Hindlimb muscle (tissue), 1 donor: Measurements from ENCODE around the gene ITPKB. TPM values are rescaled to one million over a fixed set of nuclear protein-coding genes. Genes with fewer than 3 reads are reported as not detected.
A peak's percentile ranks its signal among the peaks of the same experiment; 100 is the strongest.
"Not testable (repeated sequence)": the region's sequence is repeated elsewhere in the genome, so short reads cannot be mapped to it uniquely, and the experiment has no call there.

Experiments used
- DNase-seq: peaks from one replicate; pipeline ENCODE4 v3.0.0-alpha.2; 2013
- polyA plus RNA-seq: library from polyadenylated mRNA; unstranded; fragments of 120-200 nt; gene quantifications from one replicate; pipeline ENCODE4 v1.2.1, GENCODE V29; 2013; ENCODE audit not compliant: insufficient read length

The ITPKB gene
- polyA plus RNA-seq, 1 donor, result 25.1 TPM

DNA sequence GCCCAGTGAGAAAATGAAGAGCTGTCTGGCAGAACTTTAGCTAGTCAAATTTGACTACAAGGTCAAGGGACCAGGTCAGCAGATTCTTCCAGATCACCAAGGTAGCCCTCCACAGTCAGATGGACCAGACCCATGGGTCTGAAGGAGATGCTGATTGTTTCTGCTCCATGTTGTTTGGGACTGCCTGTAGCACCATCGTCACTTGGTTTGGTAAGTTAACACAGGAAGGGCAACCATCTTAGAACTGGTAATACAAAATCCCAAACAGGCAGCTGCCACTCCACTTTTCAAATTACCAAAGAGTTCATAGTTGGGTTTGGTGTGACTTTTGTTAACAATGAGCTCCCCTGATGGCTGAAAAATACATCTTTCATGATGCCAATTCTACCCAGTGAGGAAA is 9.0 kb downstream of the ITPKB start:
- DNase-seq, result no peak

DNA sequence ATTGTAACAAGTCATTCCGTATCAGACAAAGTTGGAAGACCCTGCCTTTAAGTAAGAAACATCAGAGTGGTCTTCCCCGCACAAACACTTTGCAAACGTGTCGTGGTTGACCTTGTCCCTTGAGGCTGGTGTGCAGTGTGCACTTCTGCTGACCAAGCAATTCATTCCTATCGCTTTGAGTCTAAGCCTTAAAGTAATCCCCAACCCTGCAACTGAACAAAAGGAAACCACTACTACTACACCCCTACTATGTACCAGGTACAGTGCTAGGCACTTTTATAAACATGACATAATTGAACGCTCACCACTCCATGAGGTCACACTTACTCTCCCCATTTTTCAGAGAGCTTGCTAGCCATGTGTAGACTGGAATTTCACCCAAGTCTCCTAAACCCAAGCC is 10.6 kb downstream of the ITPKB start:
- no peak for DNase-seq

DNA sequence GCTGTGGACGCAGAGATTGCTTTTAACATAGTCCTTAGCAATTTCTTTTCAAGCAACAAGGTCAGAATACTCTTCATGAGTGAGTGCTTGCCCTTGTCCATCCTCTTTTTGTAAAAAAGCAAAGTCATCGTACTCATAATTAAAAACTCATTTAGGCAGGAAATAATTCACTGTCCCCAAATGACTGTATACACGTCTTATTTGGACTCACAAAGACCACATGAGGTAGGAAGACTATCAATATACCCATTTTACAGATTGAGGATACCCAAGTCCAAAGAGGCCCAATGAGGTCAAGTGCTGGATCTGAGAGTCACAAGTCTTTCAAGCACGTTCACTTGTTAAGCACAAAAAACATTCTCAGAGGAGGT is 13.2 kb downstream of the ITPKB start:
- DNase-seq, result no peak

DNA sequence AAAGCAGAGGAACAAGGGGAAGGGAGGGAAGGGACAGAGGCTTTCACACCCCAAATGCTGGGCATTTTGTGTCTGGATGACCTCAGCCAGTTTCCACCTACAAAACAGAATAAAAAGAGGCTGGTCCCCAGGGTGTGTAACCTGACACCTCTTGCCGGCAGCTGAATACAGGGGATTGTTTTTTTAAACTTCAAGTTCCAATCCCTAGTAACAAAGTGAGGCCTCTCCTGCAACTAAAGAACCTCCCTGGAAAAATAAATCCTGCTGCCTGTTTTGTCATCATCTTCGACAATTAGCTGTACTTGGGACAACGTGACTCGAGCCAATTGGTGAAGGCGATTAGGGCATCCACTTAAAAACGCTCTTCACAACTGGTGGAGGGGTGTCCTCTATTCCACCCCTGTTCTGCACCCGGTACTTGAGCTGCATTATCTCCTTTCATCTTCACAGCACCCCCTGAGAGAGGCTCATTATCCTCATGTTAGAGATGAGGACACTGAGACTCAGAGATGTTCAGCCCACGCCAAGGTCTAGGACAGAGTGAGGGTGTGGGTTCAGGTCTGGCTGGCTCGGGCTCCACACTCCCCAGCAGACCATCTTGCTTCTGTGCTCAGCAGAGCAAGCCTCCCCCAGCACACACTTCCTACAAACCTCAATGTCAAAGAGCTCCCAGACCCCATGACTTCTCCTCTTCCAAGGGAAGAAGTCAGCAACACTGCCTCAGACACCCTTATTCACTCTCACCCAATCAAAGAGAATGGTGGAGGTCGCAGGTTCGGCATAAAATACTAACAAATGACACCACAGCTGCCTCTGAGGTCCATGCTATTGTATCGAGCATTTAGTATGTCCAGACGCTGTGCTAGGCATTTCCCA is 15.2 kb downstream of the ITPKB start:
- peak; percentile 68 for DNase-seq

DNA sequence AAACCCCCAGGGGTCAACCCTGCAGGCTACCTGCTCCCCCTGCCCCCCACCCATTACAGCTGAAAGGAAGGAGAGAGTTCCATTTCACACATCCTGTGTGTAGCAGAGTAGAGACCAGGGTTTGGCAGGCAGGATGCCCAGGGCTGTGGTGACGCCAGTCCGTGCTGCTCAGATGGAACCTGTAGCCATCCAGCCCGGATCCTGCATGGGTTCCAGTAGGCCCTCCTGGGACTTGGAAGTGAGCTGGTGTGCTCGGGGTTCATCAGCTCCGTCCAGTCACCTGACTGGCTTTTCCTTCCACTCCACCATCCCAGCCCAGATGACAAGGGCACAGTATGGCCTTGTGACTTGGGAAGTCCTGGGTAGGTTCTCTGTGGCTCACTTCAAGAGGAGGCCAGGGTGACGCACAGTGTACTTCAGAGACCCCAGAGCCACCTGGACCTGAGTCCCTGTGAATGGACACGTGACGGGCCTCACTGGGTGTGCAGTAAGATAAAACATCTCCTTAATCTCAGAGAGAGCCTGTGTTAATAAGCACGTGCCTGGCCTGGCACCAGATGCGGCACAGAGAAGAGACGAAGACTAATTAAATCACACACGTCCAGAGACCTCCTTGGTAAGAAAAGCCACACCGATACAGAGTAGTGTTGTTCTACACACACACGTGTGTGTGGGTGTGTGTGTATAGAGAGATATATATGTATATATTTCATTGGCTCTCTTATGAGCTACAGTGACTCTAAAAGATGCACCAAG is 16.0 kb downstream of the ITPKB start:
- DNase-seq, result no peak

DNA sequence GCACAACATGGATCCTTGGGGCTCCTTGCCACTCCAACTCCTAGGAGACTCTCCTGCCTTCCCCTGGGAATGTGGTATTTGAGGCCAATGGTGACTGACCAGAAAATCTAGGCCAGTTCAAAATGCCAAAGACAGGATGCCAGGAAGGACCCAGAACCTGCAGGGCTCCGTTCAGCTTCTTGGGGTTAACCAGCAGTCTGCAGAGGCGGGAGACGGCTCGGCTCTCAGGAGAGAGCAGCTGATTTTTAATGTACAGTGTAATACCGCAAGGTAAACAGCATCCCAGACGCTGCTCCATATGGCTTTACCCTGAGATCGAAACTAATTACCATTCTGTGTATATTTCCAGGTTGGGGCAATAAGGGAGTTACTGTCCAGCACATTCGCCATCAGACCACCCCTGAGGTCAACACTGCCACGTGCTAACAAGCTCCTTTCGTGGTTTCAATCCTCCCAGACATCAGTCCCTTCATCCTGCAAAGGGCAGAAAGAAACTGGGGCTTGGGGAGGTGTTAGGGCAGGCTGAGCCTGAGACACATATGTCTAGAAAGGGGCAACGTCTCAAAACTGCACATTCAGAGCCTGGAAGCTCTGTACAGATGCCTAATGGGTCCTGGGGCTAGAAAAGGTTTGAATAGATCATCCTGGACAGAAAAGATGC is 16.7 kb downstream of the ITPKB start:
- DNase-seq, result no peak

DNA sequence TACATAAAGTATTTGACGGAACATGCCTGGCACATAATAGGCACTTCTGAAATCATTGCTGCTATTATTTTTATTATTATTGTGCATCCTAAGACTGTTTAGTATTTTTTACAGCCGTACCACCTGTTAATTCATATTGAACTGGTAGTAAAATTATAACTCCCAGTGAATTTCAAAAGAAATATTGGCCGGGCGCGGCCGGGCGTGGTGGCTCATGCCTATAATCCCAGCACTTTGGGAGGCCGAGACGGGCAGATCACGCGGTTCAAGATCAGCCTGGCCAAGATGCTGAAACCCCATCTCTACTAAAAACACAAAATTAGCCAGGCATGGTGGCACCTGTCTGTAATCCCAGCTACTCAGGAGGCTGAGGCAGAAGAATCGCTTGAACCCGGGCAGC is 18.5 kb downstream of the ITPKB start:
- DNase-seq, result not testable (repeated sequence)

DNA sequence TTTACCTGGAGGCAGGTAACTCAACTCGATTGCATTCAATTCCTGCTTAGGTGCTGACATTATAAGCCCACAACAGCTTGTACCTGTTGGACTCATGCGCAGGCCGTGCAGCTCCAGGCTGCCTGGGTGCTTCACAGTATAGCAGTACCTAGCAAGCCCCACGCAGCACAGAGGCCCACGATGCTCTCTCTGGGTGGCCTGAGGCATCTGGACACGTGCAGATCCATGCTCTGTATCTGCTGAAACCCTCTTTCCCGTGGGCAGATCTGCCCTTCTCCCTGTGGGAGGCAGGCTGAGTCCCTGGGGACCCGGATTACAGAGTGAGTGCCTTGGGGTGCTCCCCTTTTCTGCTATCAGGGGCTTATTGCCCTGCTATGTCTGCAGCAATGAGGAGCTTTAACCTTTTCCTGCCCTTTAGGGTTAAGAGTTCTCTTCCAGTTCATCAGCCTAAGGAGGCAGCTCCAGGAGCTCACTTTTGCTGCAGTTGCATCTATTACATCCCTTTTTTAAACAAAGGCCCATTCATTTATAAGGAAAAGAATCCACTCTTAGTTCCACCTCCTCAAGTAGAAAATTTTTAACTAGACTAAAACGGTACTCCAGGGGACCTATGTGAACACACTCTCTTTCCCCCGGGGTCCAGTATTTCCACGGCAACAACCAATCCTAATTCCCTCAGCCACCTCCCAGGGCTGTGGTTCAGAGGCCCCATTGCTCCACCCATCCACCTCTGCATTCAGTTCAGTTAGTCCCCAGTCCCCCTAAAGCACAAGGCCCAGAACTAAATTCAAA is 19.3 kb downstream of the ITPKB start:
- no peak for DNase-seq

DNA sequence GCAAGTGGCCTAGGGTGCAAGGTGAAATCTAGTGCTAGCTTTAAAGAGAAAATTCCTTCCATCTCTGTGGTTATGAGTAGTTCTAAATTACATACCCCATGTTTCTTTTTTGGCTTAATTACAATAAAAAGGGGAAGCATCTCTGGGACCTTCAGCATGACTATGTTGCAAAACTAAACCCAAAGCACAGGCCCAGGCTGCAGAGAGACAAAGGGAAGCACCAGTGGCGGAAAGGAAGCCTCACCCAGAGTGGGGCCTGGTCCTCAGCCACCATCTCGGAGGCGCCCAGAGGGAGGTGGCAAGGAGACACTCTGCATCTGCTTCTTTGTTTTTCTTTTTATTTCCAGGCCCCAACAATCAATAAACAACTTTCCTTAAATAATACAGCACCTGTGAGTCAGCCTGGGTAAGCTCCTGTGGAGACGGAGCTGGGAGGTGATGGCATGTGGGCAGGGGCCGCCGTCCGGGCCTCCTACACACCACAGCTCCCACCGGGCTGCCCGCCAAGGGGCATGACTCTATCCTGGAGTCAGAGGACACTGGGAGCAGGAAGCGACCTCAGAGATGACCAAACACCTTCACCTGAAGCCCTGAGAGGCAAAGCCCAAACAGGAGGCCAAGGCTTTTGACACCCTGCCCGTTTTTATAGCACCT is 21.7 kb downstream of the ITPKB start:
- no peak for DNase-seq

DNA sequence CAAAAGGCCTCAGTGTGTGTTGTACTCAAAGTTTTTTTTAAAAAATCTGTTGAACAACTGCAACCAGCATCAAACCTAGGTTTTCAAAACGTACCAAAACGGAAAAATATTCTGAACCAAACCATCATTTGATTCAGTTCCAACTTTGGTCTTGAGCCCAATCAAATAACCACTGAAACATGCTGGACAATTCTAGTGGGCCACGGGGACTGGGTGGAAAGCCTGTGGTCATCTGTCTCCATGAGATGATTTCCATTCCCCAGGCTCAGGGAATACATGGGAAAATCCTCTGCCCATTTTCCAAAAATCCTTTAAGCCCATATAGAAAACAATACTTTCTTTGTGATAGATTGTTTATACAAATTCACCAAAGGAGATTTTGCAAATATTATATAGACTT is 22.5 kb downstream of the ITPKB start:
- no peak for DNase-seq

DNA sequence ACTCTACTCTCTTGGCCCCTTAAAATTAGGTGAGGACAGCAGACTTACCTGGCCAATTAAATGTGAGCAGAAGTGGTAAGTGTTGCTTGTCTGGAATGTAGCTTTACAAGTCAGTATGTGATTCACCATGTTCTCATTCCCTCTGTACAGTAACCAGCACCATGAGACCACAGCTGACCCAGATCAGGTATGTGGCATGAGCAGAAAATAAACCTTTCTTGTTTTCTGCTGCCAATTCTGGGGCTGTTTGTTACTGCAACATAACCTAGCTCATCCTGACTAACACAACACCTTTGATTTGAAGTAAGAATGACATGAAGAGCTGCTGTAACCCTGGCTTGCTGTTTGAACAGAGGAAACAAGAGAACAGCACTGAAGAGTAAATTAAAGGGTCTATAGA is 24.9 kb downstream of the ITPKB start:
- no peak for DNase-seq

DNA sequence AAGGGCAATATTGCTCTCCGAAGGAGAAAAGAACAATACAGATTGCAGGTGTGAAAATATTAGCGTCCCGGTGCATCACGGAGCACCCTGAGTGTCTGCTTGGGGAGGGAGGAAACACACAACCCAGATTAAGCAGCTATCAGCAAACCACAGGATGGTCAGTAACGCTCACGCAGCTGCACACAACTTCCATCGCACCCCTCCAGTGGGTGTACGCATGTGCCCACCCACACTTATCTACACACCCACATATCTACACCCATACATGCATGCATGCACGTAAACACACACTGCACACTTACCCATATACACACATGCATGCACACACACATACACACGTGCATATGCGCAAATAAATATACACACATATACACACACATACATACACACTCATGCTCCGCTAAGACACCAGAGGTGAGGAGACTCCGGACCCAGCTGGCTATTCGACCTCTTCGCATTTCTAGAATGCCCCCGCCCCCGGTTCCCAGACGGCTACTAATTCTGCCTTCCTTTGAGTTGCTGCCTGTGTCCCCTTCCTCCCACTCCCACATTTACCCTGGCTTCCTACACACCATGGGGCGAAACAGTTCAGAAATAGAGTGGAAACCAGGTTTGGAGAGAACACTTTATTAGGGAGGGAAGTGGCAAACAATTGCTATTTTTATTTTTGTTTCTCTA is 26.2 kb downstream of the ITPKB start:
- DNase-seq, result no peak

DNA sequence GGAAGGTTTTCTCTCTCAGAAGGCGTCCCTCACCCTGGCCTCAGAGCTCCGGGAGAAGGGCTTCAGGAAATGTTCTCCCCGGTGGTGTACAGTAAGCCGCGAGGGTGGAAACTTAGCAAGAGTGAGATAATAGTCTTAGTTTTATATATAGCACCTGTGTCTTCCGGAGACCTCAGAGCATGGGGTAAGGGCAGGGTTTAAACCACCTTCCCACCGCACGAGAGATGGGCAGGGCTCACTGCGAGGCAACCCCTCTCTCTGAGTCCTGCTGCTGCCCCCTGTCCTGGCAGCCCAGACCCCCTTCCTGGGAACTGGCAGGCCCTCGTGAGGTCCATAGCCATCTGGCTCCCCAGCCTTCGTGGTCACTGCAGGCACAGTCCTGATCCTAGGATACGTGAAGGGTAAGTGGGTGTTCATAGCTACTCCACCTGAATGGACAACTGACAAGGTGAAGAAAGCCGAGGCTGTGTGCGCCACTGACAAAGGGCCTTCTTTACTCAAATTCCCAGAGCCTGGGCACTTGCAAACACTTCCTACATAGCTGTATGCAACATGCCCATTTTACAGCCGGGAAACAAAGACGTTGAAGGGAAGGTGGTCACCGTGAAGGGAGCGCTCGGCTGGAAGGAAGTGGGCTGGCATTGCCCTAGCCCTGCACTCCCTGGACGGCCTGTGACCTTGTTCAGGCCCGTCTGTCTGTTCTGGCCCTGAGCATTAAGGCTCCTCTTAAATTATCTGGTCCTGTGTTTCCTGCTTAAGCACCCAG is 26.9 kb downstream of the ITPKB start:
- no peak for DNase-seq

DNA sequence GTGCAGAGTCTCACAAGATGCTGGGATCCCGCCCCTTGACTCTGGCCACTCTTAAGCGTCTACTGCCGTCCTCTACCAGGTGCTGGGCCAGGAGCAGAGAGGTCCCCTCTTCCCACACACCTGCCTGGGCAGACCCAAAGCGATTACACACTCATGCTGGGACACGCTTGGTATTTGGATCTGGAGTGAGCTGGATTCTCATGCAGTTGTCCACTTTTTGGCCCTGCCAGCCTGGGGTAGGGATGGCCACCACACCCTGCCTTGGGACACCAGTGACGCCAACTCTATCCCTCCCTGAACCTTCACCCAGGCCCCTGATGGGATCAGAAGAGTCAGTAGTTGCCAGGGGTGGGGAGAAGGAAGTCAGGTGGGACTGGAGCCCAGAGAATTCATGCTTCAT is 28.6 kb downstream of the ITPKB start:
- DNase-seq, result no peak

DNA sequence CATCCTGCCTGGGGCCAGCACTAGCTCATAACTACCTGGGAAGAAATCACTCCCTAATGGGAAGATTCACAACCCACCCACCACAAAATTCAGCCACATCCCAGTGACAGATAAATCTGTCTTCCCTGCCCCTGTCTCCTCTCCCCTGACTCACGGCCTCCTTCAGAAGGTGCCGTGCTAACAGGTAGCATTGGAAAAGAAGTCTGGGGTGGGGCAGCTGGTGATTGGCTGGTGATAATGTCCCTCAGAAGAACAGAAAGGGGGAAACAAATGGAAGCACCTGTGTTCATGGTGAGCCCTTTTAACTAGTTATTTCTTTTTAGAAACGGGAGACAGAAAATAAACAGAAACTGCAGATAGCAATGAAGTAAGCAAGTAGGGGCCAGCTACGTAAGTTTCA is 29.1 kb downstream of the ITPKB start:
- no peak for DNase-seq

DNA sequence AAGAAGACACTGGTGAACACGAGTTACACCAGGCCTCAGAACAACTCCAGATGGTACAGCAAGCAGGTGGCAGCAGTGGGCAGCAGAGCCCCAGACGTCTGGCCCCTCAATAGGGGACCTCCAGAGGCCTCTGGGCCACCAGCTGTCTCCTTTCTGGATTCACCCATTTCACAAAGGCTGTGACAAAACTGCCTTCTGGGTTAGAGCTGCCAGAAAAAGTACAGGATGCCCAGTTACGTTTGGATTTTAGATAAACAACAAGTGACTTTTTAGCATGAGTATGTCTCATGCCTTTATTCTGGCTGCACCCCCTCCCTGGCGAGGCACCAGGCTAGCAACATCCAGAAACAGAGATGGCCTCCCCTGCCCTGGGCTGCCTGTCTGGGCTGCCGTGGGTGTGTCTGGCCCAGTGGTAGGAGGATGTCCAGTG is 30.1 kb downstream of the ITPKB start:
- DNase-seq, result no peak

DNA sequence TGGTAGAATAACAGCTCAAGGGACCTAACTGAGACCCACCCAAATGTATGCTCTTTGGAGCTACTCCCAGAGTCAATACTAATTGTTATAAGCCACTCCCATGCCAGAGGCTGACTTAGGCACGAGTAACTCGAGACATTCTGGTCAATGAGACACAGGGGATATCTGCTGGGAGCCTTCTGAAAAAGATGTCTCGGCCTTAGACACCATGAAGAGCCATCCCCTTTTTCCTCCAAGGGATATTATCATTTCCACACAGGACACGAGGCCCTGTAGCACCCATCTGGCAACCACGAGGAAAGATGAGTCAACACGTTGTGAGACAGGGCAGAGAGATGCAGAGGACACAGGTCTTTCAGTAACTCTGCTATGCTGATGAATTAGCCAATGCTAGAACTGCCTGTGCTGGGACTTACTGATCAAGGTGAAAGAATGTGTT is 30.7 kb downstream of the ITPKB start:
- DNase-seq, result no peak

DNA sequence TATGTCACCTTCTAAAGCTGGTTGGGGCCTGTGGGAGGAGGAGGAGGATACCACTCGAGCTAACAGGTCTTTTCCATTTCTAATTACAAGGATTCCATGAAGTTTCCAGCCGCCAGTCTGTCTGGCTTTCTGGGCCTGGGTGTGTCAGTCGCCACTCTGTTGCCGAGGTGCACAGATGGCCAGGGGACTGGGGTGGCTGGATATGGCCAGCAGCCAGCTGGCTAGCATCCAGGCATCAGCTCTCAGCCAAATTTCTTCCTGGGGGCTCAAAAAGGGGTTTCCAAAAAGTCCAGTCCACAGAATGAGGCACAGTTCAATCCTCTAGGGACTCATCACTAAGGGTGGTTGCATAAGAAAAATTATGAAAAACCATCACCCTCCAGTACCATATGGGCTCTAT is 32.4 kb downstream of the ITPKB start:
- DNase-seq, result no peak

DNA sequence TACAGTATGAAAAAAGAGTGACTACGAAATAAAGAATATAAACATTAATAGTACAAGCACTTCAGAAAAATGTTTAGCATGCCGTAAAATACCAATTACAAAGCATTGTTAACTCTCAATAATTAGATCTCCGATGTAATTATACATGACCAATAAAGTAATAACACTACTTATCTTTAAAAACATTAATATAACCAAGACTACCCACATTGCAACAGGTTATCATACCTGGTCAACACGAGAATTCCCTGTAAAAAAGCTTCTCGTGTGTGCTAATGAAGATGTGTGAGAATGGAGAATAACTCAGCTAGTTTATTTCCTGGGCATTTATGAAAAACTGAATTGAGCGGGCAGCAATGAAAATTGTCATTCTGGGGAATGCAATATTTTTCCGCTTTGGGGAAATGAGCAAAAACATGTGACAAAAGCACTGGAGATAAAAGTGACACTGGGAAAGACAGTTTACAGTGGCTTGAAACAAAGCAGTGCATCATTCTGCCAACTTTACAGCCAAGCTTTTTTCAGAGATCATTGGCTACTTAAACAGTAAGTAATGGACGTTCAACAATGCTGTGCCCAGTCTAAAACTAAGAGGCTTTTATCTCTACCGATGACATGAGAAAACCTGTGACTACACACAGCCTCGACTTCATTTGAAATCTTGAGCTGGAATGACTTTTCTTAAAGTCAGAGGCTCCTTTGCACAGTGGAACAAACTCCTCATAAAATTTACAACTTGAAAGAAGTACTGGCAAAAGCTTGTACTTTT is 34.7 kb downstream of the ITPKB start:
- no peak for DNase-seq
